ENCODE results near the gene SGCA.

The SGCA gene

GRCh38 chr17:50167371-50167770 is 1.6 kb downstream of the SGCA start:
- DNase-seq (ENCODE audit: low read depth) = no peak

GRCh38 chr17:50168319-50168718 is 2.5 kb downstream of the SGCA start:
- no peak for DNase-seq (ENCODE audit: low read depth)

- no peak for DNase-seq (ENCODE audit: low read depth)
Measured at GRCh38 chr17:50169121-50169764, 3.4 kb downstream of the SGCA start.

- DNase-seq (ENCODE audit: low read depth) = no peak
Measured at GRCh38 chr17:50169881-50170459, 4.2 kb downstream of the SGCA start.

- no peak for DNase-seq (ENCODE audit: low read depth)
Measured at GRCh38 chr17:50170662-50171370, 5.0 kb downstream of the SGCA start.

- DNase-seq (ENCODE audit: low read depth) = no peak
Measured at GRCh38 chr17:50171371-50172071, 5.7 kb downstream of the SGCA start.

GRCh38 chr17:50172130-50172529 is 6.3 kb downstream of the SGCA start:
- DNase-seq (ENCODE audit: low read depth) = no peak

- DNase-seq (ENCODE audit: low read depth) = no peak
Measured at GRCh38 chr17:50172936-50173334, 7.1 kb downstream of the SGCA start.

GRCh38 chr17:50173335-50173941 is 7.6 kb downstream of the SGCA start:
- DNase-seq (ENCODE audit: low read depth) = peak; percentile 51

- DNase-seq (ENCODE audit: low read depth) = no peak
Measured at GRCh38 chr17:50174444-50174843, 8.6 kb downstream of the SGCA start.

GRCh38 chr17:50175035-50175807 is 9.4 kb downstream of the SGCA start:
- no peak for DNase-seq (ENCODE audit: low read depth)

GRCh38 chr17:50176559-50177357 is 11.0 kb downstream of the SGCA start:
- DNase-seq (ENCODE audit: low read depth) = no peak

- no peak for DNase-seq (ENCODE audit: low read depth)
Measured at GRCh38 chr17:50177476-50177875, 11.7 kb downstream of the SGCA start.

GRCh38 chr17:50177983-50178834 is 12.4 kb downstream of the SGCA start:
- no peak for DNase-seq (ENCODE audit: low read depth)

GRCh38 chr17:50180111-50180510 is 14.3 kb downstream of the SGCA start:
- no peak for DNase-seq (ENCODE audit: low read depth)

GRCh38 chr17:50180620-50181019 is 14.8 kb downstream of the SGCA start:
- DNase-seq (ENCODE audit: low read depth) = no peak

- no peak for DNase-seq (ENCODE audit: low read depth)
Measured at GRCh38 chr17:50181144-50181543, 15.3 kb downstream of the SGCA start.

GRCh38 chr17:50181591-50182560 is 16.1 kb downstream of the SGCA start:
- DNase-seq (ENCODE audit: low read depth) = no peak

All from HS-5 (cell line).